HL-60 (cell line): ENCODE results near the gene EPN1.
"Not testable (repeated sequence)": the region's sequence is repeated elsewhere in the genome, so short reads cannot be mapped to it uniquely, and the experiment has no call there.

ENCODE experiments used
- CTCF ChIP-seq: IDR thresholded peaks from one replicate; pipeline ENCODE4 v1.5.1; 2011; ENCODE audit warnings: low read length, control low read depth, inconsistent platforms; ENCODE audit not compliant: insufficient read depth
- GABPA ChIP-seq: IDR thresholded peaks from 2 replicates; pipeline ENCODE4 v1.6.1; 2012; ENCODE audit warnings: low read depth
- REST ChIP-seq: IDR thresholded peaks from 2 replicates; pipeline ENCODE4 v1.6.1; 2012; ENCODE audit warnings: low read depth; ENCODE audit not compliant: insufficient replicate concordance

- TF ChIP-seq CTCF, REST, GABPA: not testable (repeated sequence)
Observed at GRCh38 chr19:55717879-55718711, 43.1 kb downstream of the EPN1 start.
